ENCODE results near the gene DLGAP4.

The DLGAP4 gene

DNA sequence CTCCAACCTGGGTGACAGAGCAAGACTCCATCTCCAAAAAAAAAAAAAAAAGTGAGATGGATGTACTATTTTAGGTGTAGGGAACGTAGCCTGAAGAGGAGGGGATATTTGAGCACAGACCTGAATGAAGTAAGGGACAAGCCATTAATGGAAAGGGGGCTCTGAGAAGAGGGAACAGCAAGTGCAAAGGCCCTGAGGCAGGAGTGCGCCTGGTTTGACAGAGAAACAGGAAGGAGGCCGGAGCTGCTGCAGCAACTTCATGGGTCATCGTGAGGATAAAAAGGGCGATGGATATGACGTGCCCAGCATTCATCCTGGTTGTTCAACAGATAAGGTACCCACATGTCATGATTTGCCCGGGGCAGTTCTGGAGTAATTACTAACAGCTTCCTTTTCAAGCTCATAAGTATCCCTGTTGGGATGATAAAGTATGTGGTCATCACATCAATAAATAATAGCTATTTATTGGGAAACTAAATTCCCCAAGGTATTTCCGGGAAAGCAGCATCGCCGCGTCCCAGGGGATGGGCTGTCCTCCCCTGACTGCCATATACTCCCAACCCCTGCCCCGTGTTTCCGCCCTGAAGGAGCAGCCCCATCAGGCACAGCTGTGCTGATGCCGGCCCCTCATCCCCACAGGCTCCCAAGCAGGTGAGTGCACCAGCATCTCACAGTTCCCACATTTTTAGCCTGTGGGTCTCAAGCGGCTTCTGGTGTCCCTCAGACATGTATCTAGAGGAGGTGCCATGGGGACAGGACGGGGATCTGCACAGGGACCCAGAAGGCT lies 43.4 kb downstream of the DLGAP4 start:
- in situ Hi-C loops (cut with HindIII; ENCODE audit: low sequenced_read_pairs) = loop anchor here (5.0 to 10.0 kb wide), 2 partner anchors 65 to 88 kb away; no protein-coding TSS in a partner anchor

DNA sequence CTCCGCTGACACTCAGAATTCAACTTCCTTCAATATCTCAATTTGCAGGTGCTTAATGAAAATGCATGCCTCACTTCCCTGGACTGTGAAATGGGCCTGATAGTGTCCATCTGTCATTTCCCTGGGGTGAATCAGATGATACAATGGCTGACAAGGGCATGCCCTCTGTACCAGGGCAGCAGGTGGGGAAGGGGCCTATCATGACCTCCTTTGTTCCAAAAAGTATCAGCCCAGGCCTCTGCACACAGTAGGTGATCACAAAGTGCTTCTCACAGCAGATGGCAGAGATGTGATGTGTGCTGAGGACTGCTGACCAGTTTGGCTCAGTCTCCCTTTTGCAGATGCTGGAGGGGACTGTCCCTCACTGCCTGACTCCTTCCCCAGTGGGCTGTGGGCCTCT lies 44.3 kb downstream of the DLGAP4 start:
- in situ Hi-C loops (cut with HindIII; ENCODE audit: low sequenced_read_pairs) = loop anchor here (10.0 kb wide), 1 partner anchor 66 kb away; no protein-coding TSS in a partner anchor

DNA sequence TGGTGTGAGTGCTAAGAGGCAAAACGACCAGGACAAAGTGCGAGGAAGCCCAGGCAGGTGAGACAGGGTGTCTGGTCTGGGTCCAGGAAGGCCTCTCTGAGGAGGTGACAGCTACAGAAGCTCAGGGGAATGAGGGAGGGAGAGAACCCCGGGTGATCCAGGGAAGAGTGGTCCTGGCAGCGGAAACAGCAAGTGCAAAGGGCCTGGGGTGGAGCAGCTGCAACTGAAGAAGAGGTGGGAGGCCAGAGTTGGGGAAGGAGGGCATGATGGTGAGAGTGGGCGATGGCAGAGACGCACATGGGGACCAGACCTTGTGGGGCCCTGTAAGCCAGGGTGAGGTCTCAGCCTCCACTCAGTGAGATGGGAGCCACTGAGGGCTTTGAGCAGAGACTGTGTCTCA lies 45.8 kb downstream of the DLGAP4 start:
- in situ Hi-C loops (cut with HindIII; ENCODE audit: low sequenced_read_pairs) = loop anchor here (10.0 kb wide), 1 partner anchor 67 kb away; no protein-coding TSS in a partner anchor

DNA sequence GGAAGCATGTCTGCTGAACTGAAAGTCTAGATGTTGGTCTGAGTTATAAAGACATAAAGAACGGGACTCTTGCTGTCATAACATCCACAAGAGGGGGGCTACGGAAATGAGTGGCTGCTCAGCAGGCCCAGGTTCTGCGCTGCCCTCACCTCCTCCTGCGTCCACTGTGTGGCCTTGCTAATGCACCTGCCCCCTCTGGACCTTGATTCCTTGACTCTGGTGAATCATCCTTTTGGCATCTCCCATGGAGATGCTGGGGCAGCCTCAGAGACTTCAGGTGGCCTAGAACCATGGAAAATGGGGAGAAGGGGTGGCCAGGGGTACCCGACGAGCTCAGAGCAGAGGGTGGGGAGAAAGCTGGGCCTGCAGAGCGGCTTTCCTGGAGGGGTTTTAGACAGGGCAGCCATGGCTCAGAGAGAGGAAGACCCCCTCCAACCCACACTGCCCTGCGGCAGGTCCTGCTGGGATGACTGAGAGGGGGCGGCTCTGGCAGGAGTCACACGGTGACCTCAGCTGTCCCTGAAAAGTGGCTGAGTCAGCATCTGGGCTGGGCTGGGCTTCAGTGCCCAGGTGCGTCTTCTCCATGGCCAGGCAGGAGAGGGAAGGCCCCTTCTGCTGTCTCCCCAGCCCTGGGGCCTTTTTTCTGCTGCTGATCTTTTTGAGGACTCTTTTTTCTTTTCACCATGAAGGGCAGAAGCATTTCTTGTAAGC lies 46.9 kb downstream of the DLGAP4 start:
- in situ Hi-C loops (cut with HindIII; ENCODE audit: low sequenced_read_pairs) = loop anchor here (10.0 kb wide), 1 partner anchor 68 kb away; no protein-coding TSS in a partner anchor

DNA sequence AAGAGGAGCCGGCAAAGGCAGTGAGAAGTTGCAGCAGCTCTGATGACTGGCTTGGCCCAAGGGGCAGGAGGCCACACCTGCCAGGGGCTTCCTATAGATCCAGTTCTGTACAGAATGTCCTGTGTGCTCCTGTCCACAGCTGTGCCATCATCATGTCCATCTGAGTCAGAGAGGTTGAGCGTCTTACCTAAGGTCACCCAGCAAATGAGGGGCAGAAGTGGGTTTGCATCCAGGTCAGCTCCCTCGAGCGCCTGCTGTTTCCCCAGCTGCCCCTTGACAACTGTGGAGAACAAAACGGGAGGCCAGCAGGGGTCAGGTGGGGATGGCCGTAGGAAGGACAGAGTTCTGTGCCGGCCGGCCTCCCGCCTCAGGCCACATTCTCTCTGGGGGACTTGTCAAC lies 47.6 kb downstream of the DLGAP4 start:
- in situ Hi-C loops (cut with HindIII; ENCODE audit: low sequenced_read_pairs) = loop anchor here (10.0 kb wide), 1 partner anchor 69 kb away; no protein-coding TSS in a partner anchor

DNA sequence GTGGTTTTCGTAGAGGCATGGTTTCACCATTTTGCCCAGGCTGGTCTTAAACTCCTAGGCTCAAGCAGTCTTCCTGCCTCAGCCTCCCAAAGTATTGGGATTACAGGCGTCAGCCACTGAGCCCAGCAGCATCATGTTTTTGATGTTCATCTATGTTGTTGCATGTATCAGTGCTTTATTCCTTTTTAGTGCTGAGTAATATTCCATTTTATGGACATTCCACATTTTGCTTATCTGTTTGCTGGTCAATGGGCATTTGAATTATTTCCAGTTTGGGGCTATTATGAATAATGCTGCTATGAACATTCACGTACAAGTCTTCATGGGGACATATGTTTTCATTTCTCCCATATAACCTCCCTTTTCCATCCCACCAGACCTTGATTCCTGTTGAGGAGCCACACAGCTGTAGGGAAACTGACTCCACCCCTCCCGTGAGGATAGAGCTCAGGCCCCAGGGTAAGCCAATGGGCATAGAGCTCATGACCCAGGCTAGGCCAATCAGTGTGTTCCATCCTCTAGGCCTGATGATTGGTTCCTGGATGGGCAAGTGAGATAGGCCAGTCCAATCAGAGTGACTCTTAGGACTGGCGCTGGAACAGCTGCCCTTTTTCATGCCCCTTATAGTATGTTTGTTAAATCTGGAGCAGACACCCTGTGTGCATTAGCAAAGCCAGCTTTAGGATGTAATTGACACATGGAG lies 49.5 kb downstream of the DLGAP4 start:
- in situ Hi-C loops (cut with HindIII; ENCODE audit: low sequenced_read_pairs) = loop anchor here (10.0 kb wide), 1 partner anchor 71 kb away; no protein-coding TSS in a partner anchor

DNA sequence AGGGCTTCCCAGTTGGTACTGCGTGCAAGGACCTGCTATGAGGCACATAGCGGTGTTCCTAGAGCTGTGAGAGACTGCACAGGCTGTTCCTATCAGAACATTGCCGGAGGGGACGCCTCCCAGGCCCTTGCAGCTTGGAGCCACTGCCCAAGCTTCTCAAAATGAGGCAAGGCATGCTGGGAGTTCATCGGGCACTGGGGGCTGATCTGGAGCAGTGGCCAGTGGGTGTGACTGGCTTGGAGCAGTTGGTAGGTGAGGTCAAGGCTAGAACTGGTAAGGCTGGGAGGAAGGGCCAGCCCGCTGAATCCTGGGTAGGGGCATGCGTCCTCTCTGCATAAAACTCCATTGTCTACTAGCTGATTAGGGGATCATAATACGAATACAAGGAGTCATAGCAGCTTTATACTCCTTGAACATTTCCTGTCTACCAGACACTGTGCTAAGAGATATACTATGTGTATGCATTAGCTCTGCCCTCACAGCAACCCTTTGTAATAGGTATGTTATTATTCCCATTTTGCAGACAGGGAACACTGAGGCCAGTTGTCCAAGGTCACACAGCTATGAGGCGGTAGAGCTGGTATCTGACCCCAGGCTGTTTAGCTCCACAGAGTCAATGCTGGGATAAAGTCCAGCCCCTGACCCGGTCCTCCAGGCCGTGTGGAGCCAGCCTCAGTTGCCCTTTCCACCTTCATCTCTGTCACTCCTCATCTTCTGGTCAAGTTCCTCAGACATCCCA lies 53.7 kb downstream of the DLGAP4 start:
- in situ Hi-C loops (cut with HindIII; ENCODE audit: low sequenced_read_pairs) = loop anchor here (10.0 kb wide), 1 partner anchor 75 kb away; no protein-coding TSS in a partner anchor

DNA sequence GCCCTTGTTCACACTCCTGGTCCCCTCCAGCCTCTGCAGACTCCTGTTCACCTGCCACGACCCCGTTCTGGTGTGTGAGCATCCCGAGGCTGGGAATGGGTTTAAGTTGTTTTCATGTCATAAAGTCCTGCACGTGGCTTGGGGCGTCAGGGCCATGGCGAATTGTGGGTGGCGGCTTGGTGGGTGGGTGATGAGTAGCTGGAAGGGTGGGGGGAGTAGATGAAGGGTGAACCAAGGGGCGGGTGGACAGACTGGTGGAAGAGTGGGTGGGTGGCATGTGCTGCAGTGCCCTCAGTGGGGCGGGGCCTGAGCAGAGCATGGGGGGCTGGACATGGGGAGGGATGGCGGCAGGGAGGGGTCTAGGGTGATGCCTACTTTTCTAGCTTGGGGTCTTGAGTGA lies 54.3 kb downstream of the DLGAP4 start:
- in situ Hi-C loops (cut with HindIII; ENCODE audit: low sequenced_read_pairs) = no loop called here

DNA sequence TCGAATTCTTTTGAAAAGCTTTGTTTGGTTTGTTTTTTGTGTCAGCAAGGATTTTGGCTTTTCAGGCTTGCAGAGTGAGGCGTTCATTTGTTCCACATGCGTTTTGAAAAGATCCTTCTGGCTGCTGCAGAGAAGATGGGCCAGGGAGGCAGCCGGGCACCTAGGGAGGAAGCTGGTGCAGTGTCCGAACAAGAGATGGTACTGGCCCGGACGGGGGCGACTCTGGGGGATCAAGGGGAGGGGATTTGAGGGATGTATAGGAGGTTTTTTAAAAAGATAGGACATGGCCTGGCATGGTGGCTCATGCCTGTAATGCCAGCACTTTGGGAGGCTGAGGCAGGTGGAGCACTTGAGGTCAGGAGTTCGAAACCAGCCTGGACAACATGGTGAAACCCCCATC lies 55.3 kb downstream of the DLGAP4 start:
- in situ Hi-C loops (cut with HindIII; ENCODE audit: low sequenced_read_pairs) = no loop called here

DNA sequence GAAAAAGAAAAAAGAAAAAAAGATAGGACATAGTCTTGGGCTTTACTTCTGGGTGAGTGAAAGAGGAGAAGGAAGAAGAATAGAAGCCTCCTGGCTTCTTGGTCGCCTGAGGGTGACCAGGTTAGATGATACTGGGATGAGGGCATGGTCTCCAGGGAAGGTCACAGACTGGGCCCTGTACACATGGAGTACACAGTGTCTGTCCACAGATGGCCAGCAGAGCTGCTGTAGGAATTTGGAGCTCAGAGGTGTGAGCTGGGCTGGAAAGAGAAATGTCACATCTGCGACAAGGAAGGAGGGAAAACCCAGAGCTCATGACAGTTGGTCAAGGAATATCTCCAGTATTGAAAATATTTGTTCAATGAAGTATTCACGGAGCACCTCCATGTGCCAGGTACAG lies 56.1 kb downstream of the DLGAP4 start:
- in situ Hi-C loops (cut with HindIII; ENCODE audit: low sequenced_read_pairs) = no loop called here

DNA sequence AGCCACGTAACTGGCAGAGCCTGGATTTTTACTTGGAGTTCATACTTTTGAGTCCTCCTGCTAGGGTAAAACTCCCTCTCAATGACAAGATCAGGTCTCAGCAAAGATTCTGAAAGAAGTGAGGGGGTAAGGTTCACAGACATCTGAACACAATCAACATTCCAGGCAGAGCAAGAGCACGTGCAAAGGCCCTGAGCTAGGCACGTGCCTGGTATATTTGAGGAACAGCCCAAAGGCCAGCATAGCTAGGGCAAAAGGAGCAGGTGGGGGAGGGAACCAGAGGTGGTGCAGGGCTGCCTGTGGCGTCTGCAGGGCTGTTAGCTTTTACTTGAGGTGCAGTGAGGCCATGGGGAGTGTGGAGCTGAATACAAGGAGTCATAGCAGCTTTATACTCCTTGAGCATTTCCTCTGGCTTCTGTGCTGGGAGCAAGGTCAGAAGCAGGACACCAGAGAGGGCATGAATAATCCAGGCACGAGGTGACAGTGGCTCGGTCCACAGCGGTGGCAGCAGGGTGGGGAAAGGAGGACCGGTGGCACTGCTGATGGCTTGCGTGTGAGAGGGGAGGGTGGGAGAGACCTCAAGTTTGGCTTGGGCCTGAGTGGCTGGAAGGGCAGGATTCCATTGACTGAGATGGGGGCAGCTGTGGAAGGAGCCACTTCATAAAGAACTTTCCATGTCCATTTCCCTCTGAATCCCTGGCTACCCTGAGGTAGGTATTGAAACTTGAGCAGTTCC lies 57.0 kb downstream of the DLGAP4 start:
- in situ Hi-C loops (cut with HindIII; ENCODE audit: low sequenced_read_pairs) = no loop called here

DNA sequence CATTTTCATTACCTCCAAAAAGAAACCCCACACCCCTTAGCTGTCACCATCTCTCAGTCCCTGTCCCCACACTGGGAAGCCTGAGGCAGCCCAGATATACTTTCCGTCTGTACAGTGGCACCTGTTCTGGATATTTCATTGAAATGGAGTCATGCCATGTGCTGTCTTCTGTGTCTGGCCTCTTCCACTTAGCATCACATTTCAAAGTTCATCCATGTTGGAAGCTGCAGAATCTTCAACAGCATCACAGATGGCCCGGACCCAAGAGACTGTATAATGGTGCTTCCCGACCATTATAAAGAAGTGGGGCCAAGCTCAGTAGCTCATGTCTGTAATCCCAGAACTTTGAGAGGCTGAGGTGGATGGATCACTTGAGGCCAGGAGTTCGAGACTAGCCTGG lies 58.4 kb downstream of the DLGAP4 start:
- in situ Hi-C loops (cut with HindIII; ENCODE audit: low sequenced_read_pairs) = no loop called here

DNA sequence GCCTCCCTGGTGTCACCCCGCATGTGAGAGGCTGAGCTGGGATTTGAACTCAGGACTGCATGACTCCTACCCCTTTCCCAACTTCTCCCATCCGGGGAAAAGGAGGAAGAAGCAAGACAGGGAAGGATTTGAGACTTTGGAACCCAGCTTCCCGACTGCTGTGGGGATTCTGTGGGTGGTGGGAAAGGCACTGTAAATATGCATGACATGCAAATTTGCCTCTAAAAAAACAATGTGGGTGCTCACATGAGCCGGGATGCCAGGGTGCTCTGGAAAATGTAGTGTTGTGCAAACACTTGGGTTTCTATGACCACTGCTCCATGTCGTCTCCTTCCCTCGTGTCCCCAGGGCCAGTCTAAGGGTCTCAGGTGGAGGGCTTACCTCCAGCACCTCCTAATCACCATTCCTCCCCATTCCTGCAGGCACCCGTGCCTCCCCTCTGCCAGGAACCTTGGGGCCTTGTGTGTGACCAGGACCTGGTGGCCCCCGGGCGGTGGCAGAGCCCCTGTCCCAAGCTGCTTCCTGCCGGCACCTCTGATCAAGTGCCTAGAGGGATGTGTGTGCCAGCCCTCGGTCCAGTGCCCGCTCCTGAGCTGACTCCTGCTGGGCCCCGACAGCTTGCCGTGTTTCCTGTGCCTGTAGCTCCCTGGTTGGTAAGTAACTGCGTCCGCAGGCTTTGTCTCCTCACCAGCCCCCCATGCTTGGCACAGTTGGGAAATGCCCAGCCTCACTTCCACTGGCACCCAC lies 60.7 kb downstream of the DLGAP4 start:
- in situ Hi-C loops (cut with HindIII; ENCODE audit: low sequenced_read_pairs) = no loop called here

DNA sequence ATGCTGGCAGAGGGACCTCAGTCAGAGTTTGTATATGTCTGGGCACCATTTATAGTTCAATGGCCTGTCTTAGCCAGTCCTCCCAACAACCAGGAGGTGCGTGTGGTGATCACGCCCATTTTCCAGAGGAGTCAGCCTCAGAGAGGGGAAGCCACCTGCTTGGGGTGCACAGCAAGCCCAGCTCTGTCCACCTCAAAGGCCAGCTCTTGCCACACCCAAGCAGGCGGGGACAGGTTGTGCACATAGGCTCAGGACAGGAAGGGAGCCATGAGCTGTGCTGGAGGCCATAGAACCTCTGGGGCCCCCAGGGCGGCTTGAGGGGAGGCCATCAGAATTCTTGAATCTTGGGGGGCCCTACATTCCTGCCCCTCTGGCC lies 61.2 kb downstream of the DLGAP4 start:
- in situ Hi-C loops (cut with HindIII; ENCODE audit: low sequenced_read_pairs) = no loop called here

DNA sequence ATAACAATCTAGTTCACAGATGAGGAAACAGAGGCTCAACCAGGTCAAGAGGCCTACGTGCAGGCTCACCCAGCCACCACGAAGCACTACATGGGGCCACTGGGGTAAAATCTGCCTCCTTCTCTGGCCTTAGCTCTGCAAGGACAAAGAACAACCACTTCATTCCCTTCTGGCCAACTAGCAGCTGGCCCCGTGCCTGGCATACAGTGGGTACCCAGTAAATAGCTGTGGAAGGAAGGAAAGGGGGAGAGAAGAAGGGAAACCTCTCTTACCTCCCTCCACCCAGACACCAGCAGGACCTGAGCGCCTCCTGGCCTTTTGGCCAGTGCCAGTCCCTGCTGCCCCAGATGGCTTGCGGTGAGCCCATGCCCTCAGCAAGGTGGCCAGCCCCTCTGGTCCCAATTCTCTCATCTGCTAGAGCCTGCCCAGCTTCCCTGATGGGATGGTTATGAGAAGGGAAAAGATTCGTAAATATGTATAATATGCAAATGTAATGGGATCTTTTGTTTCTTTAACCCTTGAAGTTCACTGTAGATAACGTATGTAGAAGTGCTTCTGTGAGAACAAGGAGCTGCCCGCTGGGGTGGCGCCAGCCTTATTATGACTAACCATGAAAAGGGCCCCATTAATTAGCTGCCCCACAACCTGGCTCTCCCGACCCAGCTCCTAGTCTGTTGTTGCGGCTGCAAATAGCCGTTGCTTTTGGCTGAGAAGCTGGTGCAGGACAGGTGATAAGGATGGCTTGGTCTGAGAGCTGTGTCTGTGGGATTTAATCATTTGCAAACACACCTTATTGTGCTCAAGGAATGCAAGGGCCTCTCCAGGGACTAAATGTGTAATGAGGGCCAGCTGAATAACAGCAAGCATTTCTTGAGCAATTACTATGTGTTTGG lies 62.0 kb downstream of the DLGAP4 start:
- in situ Hi-C loops (cut with HindIII; ENCODE audit: low sequenced_read_pairs) = no loop called here

DNA sequence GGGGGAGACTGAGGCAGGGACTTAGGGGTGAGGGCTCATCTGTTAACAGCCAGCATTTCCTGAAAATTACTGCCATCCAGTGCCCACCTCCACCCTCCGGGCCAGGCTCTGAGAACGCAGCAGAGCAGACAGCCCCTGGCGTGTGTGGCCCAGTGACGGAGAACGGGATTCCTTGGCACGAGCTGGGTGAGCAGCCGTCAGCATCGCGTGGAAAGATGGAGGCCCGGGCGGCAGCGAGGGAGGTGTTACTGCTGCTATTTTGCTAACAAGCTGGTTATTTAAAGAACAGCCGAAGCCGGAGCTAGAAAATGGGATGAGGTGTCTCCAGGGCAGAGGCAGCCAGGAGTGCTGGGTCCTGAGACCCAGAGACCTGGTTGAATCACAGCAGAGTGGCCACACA lies 62.7 kb downstream of the DLGAP4 start:
- in situ Hi-C loops (cut with HindIII; ENCODE audit: low sequenced_read_pairs) = no loop called here

DNA sequence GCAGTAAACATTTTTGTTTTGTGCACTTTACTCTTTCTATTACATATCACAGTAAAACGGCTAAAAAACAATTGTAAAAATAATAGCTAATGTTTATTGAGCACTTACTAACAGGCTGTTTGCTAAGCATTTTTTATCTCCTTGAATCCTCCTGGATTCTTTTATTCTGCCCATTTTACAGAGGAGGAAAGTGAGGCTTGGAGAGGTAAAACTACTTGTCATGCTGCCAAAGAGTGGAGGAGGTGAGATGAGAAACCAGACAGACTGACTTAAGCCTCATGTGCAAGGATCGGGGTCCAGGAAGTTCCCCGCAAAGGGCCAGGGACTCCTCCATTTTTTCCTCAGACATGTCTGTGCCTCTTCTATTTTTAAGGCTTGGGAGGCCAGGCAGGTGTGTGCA lies 63.6 kb downstream of the DLGAP4 start:
- in situ Hi-C loops (cut with HindIII; ENCODE audit: low sequenced_read_pairs) = no loop called here
